DOHH2 (cell line): ENCODE measurements around the gene RFTN2.

Experiments
- H3F3A ChIP-seq: fragments of 200-600 bp; sonication (generic), shearing (Covaris generic); 2 replicates; pipeline ENCODE4 v1.6.0; 2016; ENCODE audit warnings: antibody characterized with exemption, mild to moderate bottlenecking; ENCODE audit not compliant: control insufficient read depth, insufficient read depth
- H3K27ac ChIP-seq: fragments of 200-600 bp; sonication (generic); 2 replicates; pipeline ENCODE4 v1.5.1; 2014; ENCODE audit warnings: low read depth, mild to moderate bottlenecking, low read length, moderate library complexity
- H3K27me3 ChIP-seq: fragments of 200-600 bp; sonication (generic); 2 replicates; pipeline ENCODE4 v1.6.1; 2014; ENCODE audit warnings: mild to moderate bottlenecking, low read length, mixed read lengths; ENCODE audit not compliant: control insufficient read depth
- H3K36me3 ChIP-seq: fragments of 200-600 bp; sonication (generic); 2 replicates; pipeline ENCODE4 v1.6.1; 2014; ENCODE audit warnings: mild to moderate bottlenecking, low read length, moderate library complexity, mixed read lengths; ENCODE audit not compliant: control insufficient read depth
- H3K4me1 ChIP-seq: fragments of 200-600 bp; sonication (generic); 2 replicates; pipeline ENCODE4 v1.6.1; 2014; ENCODE audit warnings: mild to moderate bottlenecking, low read length, mixed read lengths; ENCODE audit not compliant: control insufficient read depth
- H3K4me2 ChIP-seq: fragments of 200-600 bp; sonication (generic); 2 replicates; pipeline ENCODE4 v1.6.0; 2014; ENCODE audit warnings: mild to moderate bottlenecking, low read length, moderate library complexity
- H3K4me3 ChIP-seq: fragments of 200-600 bp; sonication (generic); 2 replicates; pipeline ENCODE4 v1.5.1; 2014; ENCODE audit warnings: mild to moderate bottlenecking, low read length, mixed read lengths
- H3K79me2 ChIP-seq: fragments of 200-600 bp; sonication (generic); 2 replicates; pipeline ENCODE4 v1.6.1; 2014; ENCODE audit warnings: mild to moderate bottlenecking, low read length, mixed read lengths; ENCODE audit not compliant: control insufficient read depth
- H3K9me2 ChIP-seq: fragments of 200-600 bp; sonication (generic); replicated peaks from 2 replicates; pipeline ENCODE4 v1.6.1; 2014; ENCODE audit warnings: mild to moderate bottlenecking, low read length, mixed read lengths; ENCODE audit not compliant: control insufficient read depth
- H3K9me3 ChIP-seq: fragments of 200-600 bp; sonication (generic); 2 replicates; pipeline ENCODE4 v1.6.1; 2014; ENCODE audit warnings: antibody characterized with exemption, low read length, mixed read lengths; ENCODE audit not compliant: control insufficient read depth, insufficient read depth
- H4K20me1 ChIP-seq: fragments of 200-600 bp; sonication (generic); 2 replicates; pipeline ENCODE4 v1.6.0; 2014; ENCODE audit warnings: low read depth, mild to moderate bottlenecking, antibody characterized with exemption, low read length, moderate library complexity; ENCODE audit not compliant: control insufficient read depth, insufficient read depth
- CTCF ChIP-seq: fragments of 200-600 bp; sonication (generic); IDR thresholded peaks from one replicate; pipeline ENCODE4 v1.5.1; 2014; ENCODE audit warnings: antibody characterized with exemption, mild to moderate bottlenecking, low read depth, low read length; ENCODE audit not compliant: poor library complexity, severe bottlenecking
- EZH2phosphoT487 ChIP-seq: fragments of 200-600 bp; sonication (generic); IDR thresholded peaks from 2 replicates; pipeline ENCODE4 v1.6.1; 2017; ENCODE audit warnings: borderline replicate concordance, mild to moderate bottlenecking, antibody characterized with exemption, low read length, moderate library complexity, mixed read lengths

Gene RFTN2

GRCh38 chr2:197675246-197675645, at the start of gene RFTN2:
RFTN2 (minus strand) TSS chr2:197675587; CDS start chr2:197675458, 129 bp downstream.
- Histone ChIP-seq H3K27me3 (peaks cover 15% of the 10 kb centered on the region), H3K9me2 (no peaks in the 10 kb centered on the region), H3K36me3 (no peaks in the 10 kb centered on the region), H3K4me2 (no peak within 1 kb of the TSS), H4K20me1 (no peaks in the 10 kb centered on the region), H3F3A (no peaks in the 10 kb centered on the region), H3K4me1 (no peaks in the 10 kb centered on the region), H3K9me3 (no peaks in the 10 kb centered on the region), H3K79me2 (no peaks in the 10 kb centered on the region), H3K27ac (no peak within 1 kb of the TSS), H3K4me3 (no peak within 1 kb of the TSS)
- TF ChIP-seq EZH2phosphoT487 (no peak), CTCF (no peak)

- Histone ChIP-seq H3K27ac (no peak overlapping the region), H3K27me3 (no peaks in the 10 kb centered on the region), H4K20me1 (no peaks in the 10 kb centered on the region), H3K9me3 (no peaks in the 10 kb centered on the region), H3K36me3 (peaks cover 14% of the 10 kb centered on the region), H3K79me2 (peaks cover 13% of the 10 kb centered on the region), H3K4me2 (no peak overlapping the region), H3K4me3 (no peak overlapping the region), H3K4me1 (no peaks in the 10 kb centered on the region), H3K9me2 (no peaks in the 10 kb centered on the region), H3F3A (0 out of 2 replicates have a peak, but pooled peaks cover 4% of the 10 kb centered on the region)
- TF ChIP-seq CTCF: no peak
- no peak for TF ChIP-seq EZH2phosphoT487
Measured at GRCh38 chr2:197717863-197718262, 42.5 kb upstream of the RFTN2 start.

- Histone ChIP-seq H3K27ac (no peak overlapping the region), H3K4me3 (no peak overlapping the region), H4K20me1 (peaks cover 7% of the 10 kb centered on the region), H3K9me2 (no peaks in the 10 kb centered on the region), H3K27me3 (no peaks in the 10 kb centered on the region), H3K79me2 (peaks cover 51% of the 10 kb centered on the region), H3K36me3 (peaks cover 48% of the 10 kb centered on the region), H3K9me3 (no peaks in the 10 kb centered on the region), H3K4me2 (no peak overlapping the region), H3K4me1 (peaks cover 29% of the 10 kb centered on the region), H3F3A (0 out of 2 replicates have a peak, but pooled peaks cover 4% of the 10 kb centered on the region)
- TF ChIP-seq EZH2phosphoT487 (no peak), CTCF (no peak)
Measured at GRCh38 chr2:197713271-197713670, 37.9 kb upstream of the RFTN2 start.
